COLO829 (cell line): ENCODE results near the gene HECTD4.
"Not testable (repeated sequence)": the region's sequence is repeated elsewhere in the genome, so short reads cannot be mapped to it uniquely, and the experiment has no call there.

Source experiments
- DNase-seq: peaks from one replicate; pipeline ENCODE4 v3.0.0; 2012; ENCODE audit warnings: low spot score

Gene HECTD4

GRCh38 chr12:112406519-112407488 lies 24.6 kb upstream of the HECTD4 start:
- DNase-seq: no peak

- no peak for DNase-seq
Measured at GRCh38 chr12:112401903-112402498, 19.8 kb upstream of the HECTD4 start.

- DNase-seq: no peak
Measured at GRCh38 chr12:112401054-112401453, 18.8 kb upstream of the HECTD4 start.

GRCh38 chr12:112393328-112393727 lies 11.1 kb upstream of the HECTD4 start:
- no peak for DNase-seq

GRCh38 chr12:112389922-112390654 lies 7.9 kb upstream of the HECTD4 start:
- DNase-seq: not testable (repeated sequence)

- no peak for DNase-seq
Measured at GRCh38 chr12:112389228-112389627, 7.0 kb upstream of the HECTD4 start.

GRCh38 chr12:112386726-112387125 lies 4.5 kb upstream of the HECTD4 start:
- no peak for DNase-seq

GRCh38 chr12:112382866-112383265 lies 635 bp upstream of the HECTD4 start:
- no peak for DNase-seq

GRCh38 chr12:112381406-112381882 lies 787 bp downstream of the HECTD4 start:
- DNase-seq: no peak

- no peak for DNase-seq
Measured at GRCh38 chr12:112380663-112381405, 1.4 kb downstream of the HECTD4 start.

- no peak for DNase-seq
Measured at GRCh38 chr12:112375105-112375504, 7.1 kb downstream of the HECTD4 start.

GRCh38 chr12:112374166-112374740 lies 8.0 kb downstream of the HECTD4 start:
- DNase-seq: no peak

GRCh38 chr12:112370868-112371510 lies 11.2 kb downstream of the HECTD4 start:
- DNase-seq: no peak

GRCh38 chr12:112370199-112370598 lies 12.0 kb downstream of the HECTD4 start:
- no peak for DNase-seq

GRCh38 chr12:112368856-112369255 lies 13.4 kb downstream of the HECTD4 start:
- DNase-seq: no peak

GRCh38 chr12:112367965-112368364 lies 14.3 kb downstream of the HECTD4 start:
- no peak for DNase-seq

- DNase-seq: no peak
Measured at GRCh38 chr12:112362310-112362709, 19.9 kb downstream of the HECTD4 start.

GRCh38 chr12:112361271-112361670 lies 21.0 kb downstream of the HECTD4 start:
- no peak for DNase-seq

- no peak for DNase-seq
Measured at GRCh38 chr12:112359290-112359689, 22.9 kb downstream of the HECTD4 start.

GRCh38 chr12:112357214-112357613 lies 25.0 kb downstream of the HECTD4 start:
- DNase-seq: no peak

- no peak for DNase-seq
Measured at GRCh38 chr12:112354399-112354798, 27.8 kb downstream of the HECTD4 start.
